K562 (cell line): Measurements from ENCODE around the gene IREB2. TPM values are rescaled to one million over a fixed set of nuclear protein-coding genes. Genes with fewer than 3 reads are reported as not detected.

Experiments used
- ATAC-seq: fragments of 200-7000 bp; cut with Tn5 transposase; 3 replicates; pipeline ENCODE4 v1.9.1; 2020; ENCODE audit warnings: moderate library complexity
- BruUV-seq: library from RNA; stranded (reverse); fragments of 400-500 nt; replicated peaks from 2 replicates; lab custom pipeline; 2021; lab: Mats Ljungman, UMichigan
- CTCF ChIA-PET: fragments of 300-600 bp; formaldehyde crosslinking; extraction: SDS; loops from one replicate; lab custom pipeline; 2021; ENCODE audit warnings: low intra/inter-chr PET ratio; lab: Yijun Ruan, JAX
- POLR2A ChIA-PET: fragments of 300-600, 350-650 bp; sonication (Branson Sonifier 250); formaldehyde crosslinking; extraction: SDS; loops from one replicate; lab custom pipeline; 2021; ENCODE audit warnings: antibody characterized with exemption, inconsistent platforms; lab: Yijun Ruan, JAX
- DNase-seq, 4 experiments: peaks; one replicate each; pipeline versions ENCODE4 v3.0.0 to v3.0.0-alpha.2; 2011 to 2018; ENCODE audit warnings: low spot score in 3 of 4, mixed read lengths in 3 of 4; ENCODE audit errors: extremely low read depth in 1 of 4
- FAIRE-seq: peaks from 2 replicates; lab custom pipeline; 2011; peaks lifted over from hg19 to GRCh38; lab: Jason Lieb, UNC
- H2AFZ ChIP-seq: 2 replicates; pipeline ENCODE4 v1.6.0; 2011; ENCODE audit warnings: low read depth, low read length, control low read depth, inconsistent platforms
- H3K27ac ChIP-seq: fragments of 200-600 bp; 3 replicates; pipeline ENCODE4 v1.8.0; 2011; ENCODE audit warnings: low read depth, mild to moderate bottlenecking, control low read depth, inconsistent platforms, low read length, moderate library complexity, mixed read lengths; ENCODE audit errors: extremely low read depth
- H3K27me3 ChIP-seq, 2 experiments: fragments of 300-600 bp in 1 of 2; 2 replicates in 1 of 2; 3 replicates in 1 of 2; pipeline versions ENCODE4 v1.6.0 to v1.8.0; 2011; ENCODE audit warnings: inconsistent platforms in 2 of 2, low read length in 2 of 2, mild to moderate bottlenecking in 1 of 2, mixed read lengths in 1 of 2, moderate library complexity in 1 of 2; ENCODE audit not compliant: control insufficient read depth in 2 of 2, insufficient read depth in 2 of 2
- H3K36me3 ChIP-seq: fragments of 300-600 bp; 3 replicates; pipeline ENCODE4 v1.8.0; 2011; ENCODE audit warnings: mild to moderate bottlenecking, low read length, inconsistent platforms; ENCODE audit not compliant: control insufficient read depth, insufficient read depth
- H3K4me1 ChIP-seq, 2 experiments: fragments of 200-600 bp in 1 of 2; replicated peaks in 1 of 2; 2 replicates in 1 of 2; 3 replicates in 1 of 2; pipeline versions ENCODE4 v1.5.1 to v1.8.0; 2011; ENCODE audit warnings: inconsistent platforms in 2 of 2, low read length in 2 of 2, mild to moderate bottlenecking in 1 of 2, mixed read lengths in 1 of 2, moderate library complexity in 1 of 2; ENCODE audit not compliant: control insufficient read depth in 2 of 2, insufficient read depth in 2 of 2
- H3K4me2 ChIP-seq: 2 replicates; pipeline ENCODE4 v1.6.1; 2011; ENCODE audit warnings: low read length, control low read depth, inconsistent platforms, mixed read lengths; ENCODE audit not compliant: insufficient read depth
- H3K4me3 ChIP-seq: fragments of 200-600 bp; sonication (generic), shearing (Covaris generic); 2 replicates; pipeline ENCODE4 v1.5.1; 2016; ENCODE audit warnings: control low read depth, inconsistent platforms
- H3K79me2 ChIP-seq: fragments of 200-600 bp; 3 replicates; pipeline ENCODE4 v1.8.0; 2011; ENCODE audit warnings: low read length, inconsistent platforms; ENCODE audit not compliant: control insufficient read depth, insufficient read depth
- H3K9ac ChIP-seq, 2 experiments: 2 replicates each; pipeline versions ENCODE4 v1.6.0 to v1.6.1; 2011; ENCODE audit warnings: low read depth in 2 of 2, low read length in 2 of 2, control low read depth in 1 of 2, inconsistent platforms in 1 of 2, mild to moderate bottlenecking in 1 of 2, mixed read lengths in 1 of 2; ENCODE audit not compliant: insufficient read depth in 1 of 2
- H3K9me1 ChIP-seq: one replicate; pipeline ENCODE4 v1.6.0; 2011; ENCODE audit warnings: inconsistent platforms, mild to moderate bottlenecking, low read length, moderate library complexity; ENCODE audit not compliant: control insufficient read depth, insufficient read depth
- H3K9me3 ChIP-seq: replicated peaks from 2 replicates; pipeline ENCODE4 v1.5.1; 2011; ENCODE audit warnings: low read depth, low read length, inconsistent platforms; ENCODE audit not compliant: control insufficient read depth, insufficient read depth
- H4K20me1 ChIP-seq: replicated peaks from 2 replicates; pipeline ENCODE4 v1.6.1; 2011; ENCODE audit warnings: low read length, inconsistent platforms, mixed read lengths; ENCODE audit not compliant: control insufficient read depth, insufficient read depth
- BCOR ChIP-seq: fragments of 450-650 bp; IDR thresholded peaks from 2 replicates; pipeline ENCODE4 v1.6.1; 2016
- CBFA2T2 ChIP-seq: fragments of 450-650 bp; conservative IDR thresholded peaks from 2 replicates; pipeline ENCODE4 v1.6.1; 2017; ENCODE audit warnings: mild to moderate bottlenecking
- HDAC3 ChIP-seq: fragments of 450-650 bp; IDR thresholded peaks from 2 replicates; pipeline ENCODE4 v1.6.1; 2018; ENCODE audit warnings: borderline replicate concordance, mild to moderate bottlenecking, moderate library complexity; ENCODE audit not compliant: partially characterized antibody
- RBM25 ChIP-seq: fragments of 200-400 bp; formaldehyde crosslinking; IDR thresholded peaks from 2 replicates; pipeline ENCODE4 v1.6.1; 2018; ENCODE audit warnings: low read length, low read depth, moderate library complexity; ENCODE audit not compliant: severe bottlenecking
- TEAD2 ChIP-seq: fragments of 450-650 bp; IDR thresholded peaks from 2 replicates; pipeline ENCODE4 v1.6.1; 2016; ENCODE audit warnings: missing genetic modification characterization, control low read depth, missing compliant biosample characterization
- ZNF79 ChIP-seq: fragments of 250-450 bp; sonication (Bioruptor Pico); IDR thresholded peaks from 2 replicates; pipeline ENCODE4 v1.4.0; 2020; ENCODE audit warnings: low read depth, mild to moderate bottlenecking, moderate library complexity
- WGBS: fragments of 100-300 bp; shearing (Covaris generic); methylation state at CpG from one replicate; pipeline ENCODE4 v1.1.6; 2016; ENCODE audit warnings: low coverage, mixed read lengths; ENCODE audit not compliant: insufficient coverage; ENCODE audit errors: missing lambda C conversion rate; 5-methylcytosine and 5-hydroxymethylcytosine counted together
- in situ Hi-C: fragments of 300-500 bp; cut with MboI; formaldehyde crosslinking; loops from 4 replicates; pipeline ENCODE4 v1.15.0; 2018; ENCODE audit warnings: inconsistent platforms, mixed read lengths
- intact Hi-C: fragments of 100-400 bp; cut with micrococcal nuclease; formaldehyde crosslinking; loops from 2 replicates; pipeline ENCODE4 v1.14.2; 2022
- polyA plus RNA-seq, 8 experiments: library from polyadenylated mRNA; depleted of rRNA in 4 of 8; stranded (reverse) in 5 of 8; unstranded in 3 of 8; fragments of >200 nt; fragmentation: Nextera tagmentation in 2 of 8; fragmentation: Illumina TruSeq in 1 of 8; extraction: Ambion mirVana in 2 of 8; extraction: Trizol in 1 of 8; gene quantifications; 2 replicates each; pipeline versions ENCODE4 v1.2.1 to v1.2.3, GENCODE V29; 2011 to 2014; ENCODE audit warnings: inconsistent platforms in 1 of 8, missing spikeins in 1 of 8
- total RNA-seq, 7 experiments: library from RNA; depleted of rRNA in 6 of 7; stranded (reverse); fragments of >200 nt in 6 of 7; fragmentation: Illumina TruSeq in 2 of 7; extraction: Trizol in 2 of 7; gene quantifications; 2 replicates each; pipeline versions ENCODE4 v1.2.1 to v1.2.3, GENCODE V29; 2011 to 2021; ENCODE audit warnings: low replicate concordance in 1 of 7
- TF ChIP-seq, protein P1 (sequence below): fragments of 250-450 bp; sonication (Bioruptor Pico); IDR thresholded peaks from 2 replicates; pipeline ENCODE4 v1.5.1; 2021; ENCODE audit warnings: mild to moderate bottlenecking

Gene IREB2
- total and polyA plus RNA-seq, 9 of the 15 experiments (the other 6 are each of a cell fraction or from before 2014, with no cell fraction given), result 16.8 to 61.7 (median 34.0) TPM

DNA sequence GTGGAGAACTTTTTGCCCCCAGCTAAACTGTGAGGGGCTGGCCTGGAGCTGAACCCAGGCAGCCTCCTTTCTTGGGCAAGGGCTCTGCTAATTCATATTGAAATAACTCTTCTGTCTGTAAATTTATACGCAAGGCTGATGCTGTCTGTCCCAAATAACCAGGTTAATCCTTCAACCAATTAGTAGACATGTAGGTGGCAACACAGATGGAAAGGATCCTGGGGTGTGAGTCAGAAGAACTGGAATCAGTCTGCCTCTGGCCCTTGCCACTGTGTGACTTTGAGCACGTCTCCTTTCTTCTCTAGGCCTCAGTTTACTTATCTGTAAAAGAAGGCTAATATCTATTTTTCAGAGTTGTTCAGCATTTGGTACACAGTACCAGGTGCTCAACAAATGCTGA is 48.3 kb upstream of the IREB2 start (continued):
- no peak for TF ChIP-seq CBFA2T2
- TF ChIP-seq, protein P1, sequence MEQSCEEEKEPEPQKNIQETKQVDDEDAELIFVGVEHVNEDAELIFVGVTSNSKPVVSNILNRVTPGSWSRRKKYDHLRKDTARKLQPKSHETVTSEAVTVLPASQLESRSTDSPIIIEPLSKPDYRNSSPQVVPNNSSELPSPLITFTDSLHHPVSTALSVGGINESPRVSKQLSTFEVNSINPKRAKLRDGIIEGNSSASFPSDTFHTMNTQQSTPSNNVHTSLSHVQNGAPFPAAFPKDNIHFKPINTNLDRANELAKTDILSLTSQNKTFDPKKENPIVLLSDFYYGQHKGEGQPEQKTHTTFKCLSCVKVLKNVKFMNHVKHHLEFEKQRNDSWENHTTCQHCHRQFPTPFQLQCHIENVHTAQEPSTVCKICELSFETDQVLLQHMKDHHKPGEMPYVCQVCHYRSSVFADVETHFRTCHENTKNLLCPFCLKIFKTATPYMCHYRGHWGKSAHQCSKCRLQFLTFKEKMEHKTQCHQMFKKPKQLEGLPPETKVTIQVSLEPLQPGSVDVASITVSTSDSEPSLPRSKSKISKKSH, result no peak

GRCh38 chr15:78390242-78390641 is 47.8 kb upstream of the IREB2 start:
- Histone ChIP-seq H3K4me2 (no peak overlapping the region), H3K9me1 (no peaks in the 10 kb centered on the region), H4K20me1 (no peaks in the 10 kb centered on the region; the same call in 1 of the 2 replicates), H3K36me3 (no peaks in the 10 kb centered on the region), H2AFZ (no peak overlapping the region), H3K9me3 (no peaks in the 10 kb centered on the region), H3K79me2 (no peaks in the 10 kb centered on the region), H3K4me3 (no peak overlapping the region), H3K27me3 (peaks cover 33 to 63% of the 10 kb centered on the region in 2 experiments), H3K4me1 (no peaks in the 10 kb centered on the region), H3K27ac (no peak overlapping the region), H3K9ac (no peak overlapping the region)
- 0% methylated on average over 1 of the region's 1 CpG for WGBS
- ATAC-seq, result no peak
- peak; percentile 76 for TF ChIP-seq RBM25
- TF ChIP-seq ZNF79 (CRISPR knock-in tag), result no peak
- no peak for TF ChIP-seq HDAC3
- peak; percentile 42; the same call in 1 of the 2 replicates for TF ChIP-seq BCOR
- no peak for TF ChIP-seq TEAD2
- ChIA-PET POLR2A (no interaction called here), CTCF (no interaction called here)
- BruUV-seq, result no TSS peak
- DNase-seq, result no peak
- intact Hi-C loops (no loop called here), in situ Hi-C loops (no loop called here)
- no peak for FAIRE-seq
